ENCODE results near the gene ARHGEF37. TPM values are rescaled to one million over a fixed set of nuclear protein-coding genes. Genes with fewer than 3 reads are reported as not detected.

The ARHGEF37 gene
- total RNA-seq, 1 donor from 2014 or later, result 4.1 TPM

GRCh38 chr5:149641600-149641999 lies 60.3 kb downstream of the ARHGEF37 start:
- no peaks in the 10 kb centered on the region for H3K27me3 ChIP-seq (ENCODE audit: control insufficient read depth, insufficient read depth, low read length)
- no peak for DNase-seq (ENCODE audit: low read depth)
- no peaks in the 10 kb centered on the region for H3K36me3 ChIP-seq (ENCODE audit: control insufficient read depth, insufficient read depth, low read length)
- no peak overlapping the region for H3K4me3 ChIP-seq (ENCODE audit: low read depth, low read length)
- no peak for TF ChIP-seq CTCF (IDR thresholded peaks at IDR 0.05; ENCODE audit: insufficient read depth, low read length, poor library complexity, severe bottlenecking)

GRCh38 chr5:149643781-149644180 lies 62.5 kb downstream of the ARHGEF37 start:
- Histone ChIP-seq H3K36me3 (ENCODE audit: control insufficient read depth, insufficient read depth, low read length) (no peaks in the 10 kb centered on the region), H3K4me3 (ENCODE audit: low read depth, low read length) (no peak overlapping the region), H3K27me3 (ENCODE audit: control insufficient read depth, insufficient read depth, low read length) (no peaks in the 10 kb centered on the region)
- no peak for DNase-seq (ENCODE audit: low read depth)
- no peak for TF ChIP-seq CTCF (IDR thresholded peaks at IDR 0.05; ENCODE audit: insufficient read depth, low read length, poor library complexity, severe bottlenecking)

GRCh38 chr5:149644629-149645028 lies 63.3 kb downstream of the ARHGEF37 start:
- Histone ChIP-seq H3K36me3 (ENCODE audit: control insufficient read depth, insufficient read depth, low read length) (no peaks in the 10 kb centered on the region), H3K4me3 (ENCODE audit: low read depth, low read length) (no peak overlapping the region), H3K27me3 (ENCODE audit: control insufficient read depth, insufficient read depth, low read length) (no peaks in the 10 kb centered on the region)
- TF ChIP-seq CTCF (IDR thresholded peaks at IDR 0.05; ENCODE audit: insufficient read depth, low read length, poor library complexity, severe bottlenecking), result no peak
- no peak for DNase-seq (ENCODE audit: low read depth)

GRCh38 chr5:149645236-149645635 lies 63.9 kb downstream of the ARHGEF37 start:
- DNase-seq (ENCODE audit: low read depth), result no peak
- H3K36me3 ChIP-seq (ENCODE audit: control insufficient read depth, insufficient read depth, low read length), result no peaks in the 10 kb centered on the region
- no peaks in the 10 kb centered on the region for H3K27me3 ChIP-seq (ENCODE audit: control insufficient read depth, insufficient read depth, low read length)
- no peak for TF ChIP-seq CTCF (IDR thresholded peaks at IDR 0.05; ENCODE audit: insufficient read depth, low read length, poor library complexity, severe bottlenecking)
- no peak overlapping the region for H3K4me3 ChIP-seq (ENCODE audit: low read depth, low read length)

GRCh38 chr5:149645725-149646124 lies 64.4 kb downstream of the ARHGEF37 start:
- H3K36me3 ChIP-seq (ENCODE audit: control insufficient read depth, insufficient read depth, low read length), result no peaks in the 10 kb centered on the region
- H3K4me3 ChIP-seq (ENCODE audit: low read depth, low read length), result no peak overlapping the region
- H3K27me3 ChIP-seq (ENCODE audit: control insufficient read depth, insufficient read depth, low read length), result no peaks in the 10 kb centered on the region
- no peak for TF ChIP-seq CTCF (IDR thresholded peaks at IDR 0.05; ENCODE audit: insufficient read depth, low read length, poor library complexity, severe bottlenecking)
- no peak for DNase-seq (ENCODE audit: low read depth)

GRCh38 chr5:149646564-149646963 lies 65.3 kb downstream of the ARHGEF37 start:
- no peak for TF ChIP-seq CTCF (IDR thresholded peaks at IDR 0.05; ENCODE audit: insufficient read depth, low read length, poor library complexity, severe bottlenecking)
- no peak for DNase-seq (ENCODE audit: low read depth)
- Histone ChIP-seq H3K36me3 (ENCODE audit: control insufficient read depth, insufficient read depth, low read length) (no peaks in the 10 kb centered on the region), H3K27me3 (ENCODE audit: control insufficient read depth, insufficient read depth, low read length) (no peaks in the 10 kb centered on the region), H3K4me3 (ENCODE audit: low read depth, low read length) (no peak overlapping the region)

All from kidney epithelial cell (primary cell).